OCI-LY7 (cell line): ENCODE results near the gene AHSA1. TPM values are rescaled to one million over a fixed set of nuclear protein-coding genes. Genes with fewer than 3 reads are reported as not detected.

ENCODE experiments used
- BruUV-seq: library from RNA; stranded (reverse); fragments of 400-500 nt; replicated peaks from 2 replicates; lab custom pipeline; 2021; lab: Mats Ljungman, UMichigan
- CTCF ChIA-PET: fragments of 300-600 bp; sonication (Branson Sonifier 250); formaldehyde crosslinking; loops from one replicate; lab custom pipeline; 2022; ENCODE audit warnings: antibody characterized with exemption; ENCODE audit not compliant: unreplicated experiment; lab: Charles Lee
- POLR2A ChIA-PET: fragments of 300-600 bp; sonication (Branson Sonifier 250); formaldehyde crosslinking; loops from one replicate; lab custom pipeline; 2022; ENCODE audit warnings: antibody characterized with exemption; lab: Charles Lee
- DNase-seq: peaks from one replicate; pipeline ENCODE4 v3.0.0-alpha.2; 2015; ENCODE audit warnings: low spot score
- H2AFZ ChIP-seq: fragments of 200-600 bp; sonication (generic), shearing (Covaris generic); 2 replicates; pipeline ENCODE4 v1.6.1; 2014; ENCODE audit warnings: mild to moderate bottlenecking, antibody characterized with exemption, low read length, moderate library complexity
- H3K27ac ChIP-seq: fragments of 200-600 bp; sonication (generic); 2 replicates; pipeline ENCODE4 v1.5.1; 2014; ENCODE audit warnings: mixed run types, low read depth, mild to moderate bottlenecking, moderate library complexity, low read length, inconsistent platforms; ENCODE audit not compliant: poor library complexity, severe bottlenecking
- H3K36me3 ChIP-seq: fragments of 200-600 bp; sonication (generic); 2 replicates; pipeline ENCODE4 v1.6.1; 2014; ENCODE audit warnings: mild to moderate bottlenecking, antibody characterized with exemption, low read length, moderate library complexity, mixed read lengths; ENCODE audit not compliant: insufficient read depth
- H3K4me1 ChIP-seq: fragments of 200-600 bp; sonication (generic); 2 replicates; pipeline ENCODE4 v1.5.1; 2014; ENCODE audit warnings: mild to moderate bottlenecking, low read length; ENCODE audit not compliant: insufficient read depth, poor library complexity, severe bottlenecking
- H3K4me2 ChIP-seq: fragments of 200-600 bp; sonication (generic); 2 replicates; pipeline ENCODE4 v1.6.1; 2014; ENCODE audit warnings: mild to moderate bottlenecking, low read length
- H3K4me3 ChIP-seq: fragments of 200-600 bp; sonication (generic); 2 replicates; pipeline ENCODE4 v1.5.1; 2014; ENCODE audit warnings: mild to moderate bottlenecking, low read depth, low read length; ENCODE audit not compliant: poor library complexity, severe bottlenecking
- H3K79me2 ChIP-seq: fragments of 200-600 bp; sonication (generic); 2 replicates; pipeline ENCODE4 v1.6.1; 2016; ENCODE audit warnings: low read depth, mild to moderate bottlenecking, low read length, moderate library complexity, mixed read lengths; ENCODE audit not compliant: insufficient read depth
- H3K9me2 ChIP-seq: fragments of 200-600 bp; sonication (generic); 2 replicates; pipeline ENCODE4 v1.6.1; 2016; ENCODE audit warnings: mild to moderate bottlenecking, low read length, mixed read lengths; ENCODE audit not compliant: insufficient read depth
- H3K9me3 ChIP-seq: fragments of 200-600 bp; sonication (generic); 2 replicates; pipeline ENCODE4 v1.6.1; 2014; ENCODE audit warnings: mild to moderate bottlenecking, mixed run types, low read length, mixed read lengths
- H4K20me1 ChIP-seq: fragments of 200-600 bp; sonication (generic); 2 replicates; pipeline ENCODE4 v1.6.1; 2014; ENCODE audit warnings: mild to moderate bottlenecking, antibody characterized with exemption, low read length, moderate library complexity, mixed read lengths; ENCODE audit not compliant: insufficient read depth
- CTCF ChIP-seq: fragments of 200-600 bp; sonication (generic); conservative IDR thresholded peaks from 2 replicates; pipeline ENCODE4 v1.5.1; 2014; ENCODE audit warnings: mild to moderate bottlenecking, antibody characterized with exemption, low read length, moderate library complexity, mixed read lengths
- EZH2phosphoT487 ChIP-seq: fragments of 200-600 bp; sonication (generic); IDR thresholded peaks from 2 replicates; pipeline ENCODE4 v1.6.1; 2018; ENCODE audit warnings: low read depth, borderline replicate concordance, mild to moderate bottlenecking, mixed run types, antibody characterized with exemption, low read length, moderate library complexity, mixed read lengths
- intact Hi-C: fragments of 100-400 bp; cut with micrococcal nuclease; formaldehyde crosslinking; loops from one replicate; pipeline ENCODE4 v1.10.0; 2022; ENCODE audit not compliant: unreplicated experiment
- total RNA-seq, 2 experiments: library from RNA; depleted of rRNA in 1 of 2; stranded (reverse); fragments of >200 nt in 1 of 2; shearing (Covaris generic) in 1 of 2; gene quantifications; 2 replicates each; pipeline ENCODE4 v1.2.3, GENCODE V29; 2014 to 2022

The AHSA1 gene
- total RNA-seq, 2 experiments from 2014 or later: 182 to 269 TPM

GRCh38 chr14:77424862-77425261, 33.0 kb upstream of the AHSA1 start:
- no TSS peak for BruUV-seq
- ChIA-PET CTCF (no interaction called here), POLR2A (no interaction called here)
- no peak for DNase-seq
- Histone ChIP-seq H3K79me2 (no peaks in the 10 kb centered on the region), H3K4me1 (no peaks in the 10 kb centered on the region), H3K9me2 (no peaks in the 10 kb centered on the region), H4K20me1 (no peaks in the 10 kb centered on the region), H3K36me3 (peaks cover 90% of the 10 kb centered on the region), H3K27ac (no peak overlapping the region), H2AFZ (no peak overlapping the region), H3K9me3 (peaks cover 9% of the 10 kb centered on the region; the same call in 1 of the 2 replicates), H3K4me3 (no peak overlapping the region), H3K4me2 (no peak overlapping the region)
- intact Hi-C loops: no loop called here
- TF ChIP-seq EZH2phosphoT487: no peak
- no peak for TF ChIP-seq CTCF

DNA sequence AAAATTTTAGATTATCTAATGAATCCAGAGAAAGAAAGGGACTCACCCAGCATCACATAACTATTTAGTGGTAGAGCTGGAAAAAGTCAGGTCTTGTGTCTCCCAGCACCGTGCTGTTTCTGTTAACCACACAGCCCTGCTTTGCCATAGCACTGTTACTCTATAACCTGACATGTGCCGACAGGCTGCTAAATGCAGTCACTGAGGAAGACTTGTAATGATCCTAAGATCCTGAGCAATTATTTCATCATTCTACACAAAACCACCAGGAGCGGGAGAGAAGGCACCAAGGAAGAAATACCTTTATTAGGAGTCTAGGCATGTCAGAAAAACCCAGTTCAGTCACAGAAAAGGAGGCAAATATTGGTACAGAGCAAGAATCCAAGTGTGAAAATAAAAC, 31.5 kb upstream of the AHSA1 start:
- no peaks in the 10 kb centered on the region for H3K9me3 ChIP-seq
- no TSS peak for BruUV-seq
- intact Hi-C loops: no loop called here
- no peaks in the 10 kb centered on the region for H3K9me2 ChIP-seq
- no peaks in the 10 kb centered on the region for H4K20me1 ChIP-seq
- H3K27ac ChIP-seq: no peak overlapping the region
- H3K4me2 ChIP-seq: no peak overlapping the region
- CTCF ChIA-PET: no interaction called here
- DNase-seq: no peak
- H3K4me1 ChIP-seq: no peaks in the 10 kb centered on the region
- H3K4me3 ChIP-seq: no peak overlapping the region
- POLR2A ChIA-PET: interaction anchor here (1.7 kb wide), 1 partner anchor 11 kb away, joined by 7 read pairs; no protein-coding TSS in a partner anchor
- peaks cover 89% of the 10 kb centered on the region for H3K36me3 ChIP-seq
- no peak overlapping the region for H2AFZ ChIP-seq
- TF ChIP-seq EZH2phosphoT487 (no peak), CTCF (no peak)
- no peaks in the 10 kb centered on the region for H3K79me2 ChIP-seq

- Histone ChIP-seq H3K9me2 (no peaks in the 10 kb centered on the region), H3K36me3 (peaks cover 74% of the 10 kb centered on the region), H3K27ac (no peak overlapping the region), H3K4me1 (no peaks in the 10 kb centered on the region), H3K79me2 (no peaks in the 10 kb centered on the region), H3K9me3 (no peaks in the 10 kb centered on the region), H2AFZ (no peak overlapping the region), H3K4me2 (no peak overlapping the region), H4K20me1 (no peaks in the 10 kb centered on the region), H3K4me3 (no peak overlapping the region)
- no peak for DNase-seq
- ChIA-PET POLR2A (no interaction called here), CTCF (no interaction called here)
- no TSS peak for BruUV-seq
- TF ChIP-seq CTCF (no peak), EZH2phosphoT487 (no peak)
- intact Hi-C loops: loop anchor here (5.0 kb wide), 1 partner anchor 44 kb away; no protein-coding TSS in a partner anchor
Measured at GRCh38 chr14:77436042-77436441, 21.9 kb upstream of the AHSA1 start.
